ENCODE measurements around the gene DAZAP2. TPM values are rescaled to one million over a fixed set of nuclear protein-coding genes. Genes with fewer than 3 reads are reported as not detected.
A peak's percentile ranks its signal among the peaks of the same experiment; 100 is the strongest.

The DAZAP2 gene
- polyA plus RNA-seq (2013, experiment 1 of 2): 35.9 TPM
- 34.9 TPM for polyA plus RNA-seq (2013, experiment 2 of 2)

GRCh38 chr12:51238510-51239334, at the start of gene DAZAP2:
Gene DAZAP2, plus strand, starts transcription at chr12:51238826. Its CDS starts 82 bp downstream, at chr12:51238908.
- Histone ChIP-seq H2BK15ac (replicated peaks; ENCODE audit: low read depth) (no peak within 1 kb of the TSS), H3K4ac (ENCODE audit: low read depth, low read length) (peak within 1 kb of the TSS; percentile 99), H3K4me2 (ENCODE audit: low read length) (peak within 1 kb of the TSS; percentile 99), H3K23ac (ENCODE audit: low read length) (peak within 1 kb of the TSS; percentile 94), H3K79me2 (ENCODE audit: control insufficient read depth, insufficient read depth, low read length) (peaks cover 7% of the 10 kb centered on the region), H3K18ac (ENCODE audit: low read length) (peak within 1 kb of the TSS; percentile 85), H2BK5ac (ENCODE audit: low read length) (peak within 1 kb of the TSS; percentile 98), H3K79me1 (ENCODE audit: low read length) (peaks cover 2% of the 10 kb centered on the region), H3K9ac (ENCODE audit: low read length) (peak within 1 kb of the TSS; percentile 100), H3K4me3 (ENCODE audit: low read length) (peak within 1 kb of the TSS; percentile 99), H3K27me3 (ENCODE audit: insufficient read depth, low read length, poor library complexity) (no peaks in the 10 kb centered on the region), H2BK120ac (ENCODE audit: low read depth, low read length) (no peak within 1 kb of the TSS), H3K56ac (ENCODE audit: low read length) (peak within 1 kb of the TSS; percentile 100), H2AK5ac (ENCODE audit: low read length) (no peak within 1 kb of the TSS), H3K36me3 (ENCODE audit: control insufficient read depth, insufficient read depth, low read length) (peaks cover 6% of the 10 kb centered on the region), H4K8ac (ENCODE audit: low read depth, low read length) (no peak within 1 kb of the TSS), H3K4me1 (ENCODE audit: control insufficient read depth, low read depth, low read length) (peaks cover 2% of the 10 kb centered on the region), H4K5ac (ENCODE audit: low read length) (peak within 1 kb of the TSS; percentile 44), H3K27ac (ENCODE audit: low read depth, low read length) (peak within 1 kb of the TSS; percentile 94)
- peak; percentile 97 for DNase-seq
- no CpG with 5 or more reads among the region's 70 CpGs for WGBS (ENCODE audit: extremely low coverage, insufficient coverage, low lambda C conversion rate)

GRCh38 chr12:51189790-51190355, 48.8 kb upstream of the DAZAP2 start:
- Histone ChIP-seq H2BK5ac (ENCODE audit: low read length) (no peak overlapping the region), H3K4ac (ENCODE audit: low read depth, low read length) (no peak overlapping the region), H3K4me2 (ENCODE audit: low read length) (no peak overlapping the region), H3K9ac (ENCODE audit: low read length) (no peak overlapping the region), H3K56ac (ENCODE audit: low read length) (no peak overlapping the region), H2AK5ac (ENCODE audit: low read length) (no peak overlapping the region), H3K4me3 (ENCODE audit: low read length) (no peak overlapping the region), H3K27me3 (ENCODE audit: insufficient read depth, low read length, poor library complexity) (no peaks in the 10 kb centered on the region), H2BK15ac (replicated peaks; ENCODE audit: low read depth) (no peak overlapping the region), H3K79me1 (ENCODE audit: low read length) (no peaks in the 10 kb centered on the region), H3K23ac (ENCODE audit: low read length) (no peak overlapping the region), H3K18ac (ENCODE audit: low read length) (no peak overlapping the region), H3K4me1 (ENCODE audit: control insufficient read depth, low read depth, low read length) (no peaks in the 10 kb centered on the region), H4K5ac (ENCODE audit: low read length) (no peak overlapping the region), H4K8ac (ENCODE audit: low read depth, low read length) (no peak overlapping the region), H3K27ac (ENCODE audit: low read depth, low read length) (no peak overlapping the region), H3K79me2 (ENCODE audit: control insufficient read depth, insufficient read depth, low read length) (no peaks in the 10 kb centered on the region), H3K36me3 (ENCODE audit: control insufficient read depth, insufficient read depth, low read length) (no peaks in the 10 kb centered on the region), H2BK120ac (ENCODE audit: low read depth, low read length) (no peak overlapping the region)
- WGBS (ENCODE audit: extremely low coverage, insufficient coverage, low lambda C conversion rate): no CpG with 5 or more reads among the region's 14 CpGs
- no peak for DNase-seq

DNA sequence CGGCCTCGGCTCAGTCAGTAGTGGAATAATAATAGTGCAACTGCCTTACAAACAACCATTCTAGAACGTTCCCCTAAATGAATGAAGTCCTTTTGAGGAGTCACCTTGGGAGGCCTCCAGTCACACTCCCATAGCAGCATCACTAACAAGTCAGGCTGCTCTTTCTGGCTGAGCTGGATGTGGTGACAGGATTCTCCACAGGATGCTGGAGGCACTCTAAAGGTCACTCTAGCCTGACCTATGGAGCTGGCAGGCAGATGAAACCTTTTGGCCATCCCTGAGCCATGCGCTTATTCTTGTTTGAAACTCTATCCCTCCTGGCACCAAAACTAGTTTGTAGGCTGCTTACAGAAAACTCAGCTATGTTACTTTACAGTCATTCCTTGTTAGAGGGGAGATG, 47.8 kb upstream of the DAZAP2 start:
- no peak overlapping the region for H4K8ac ChIP-seq (ENCODE audit: low read depth, low read length)

GRCh38 chr12:51191516-51192283, 46.9 kb upstream of the DAZAP2 start:
- WGBS (ENCODE audit: extremely low coverage, insufficient coverage, low lambda C conversion rate): no CpG with 5 or more reads among the region's 12 CpGs
- Histone ChIP-seq H3K4me1 (ENCODE audit: control insufficient read depth, low read depth, low read length) (no peaks in the 10 kb centered on the region), H3K23ac (ENCODE audit: low read length) (no peak overlapping the region), H4K5ac (ENCODE audit: low read length) (no peak overlapping the region), H3K27me3 (ENCODE audit: insufficient read depth, low read length, poor library complexity) (no peaks in the 10 kb centered on the region), H3K79me1 (ENCODE audit: low read length) (no peaks in the 10 kb centered on the region), H3K79me2 (ENCODE audit: control insufficient read depth, insufficient read depth, low read length) (no peaks in the 10 kb centered on the region), H3K27ac (ENCODE audit: low read depth, low read length) (no peak overlapping the region), H2BK5ac (ENCODE audit: low read length) (no peak overlapping the region), H3K9ac (ENCODE audit: low read length) (no peak overlapping the region), H3K4me2 (ENCODE audit: low read length) (no peak overlapping the region), H2BK15ac (replicated peaks; ENCODE audit: low read depth) (no peak overlapping the region), H2AK5ac (ENCODE audit: low read length) (no peak overlapping the region), H3K18ac (ENCODE audit: low read length) (no peak overlapping the region), H2BK120ac (ENCODE audit: low read depth, low read length) (no peak overlapping the region), H3K36me3 (ENCODE audit: control insufficient read depth, insufficient read depth, low read length) (no peaks in the 10 kb centered on the region), H4K8ac (ENCODE audit: low read depth, low read length) (no peak overlapping the region), H3K56ac (ENCODE audit: low read length) (no peak overlapping the region), H3K4me3 (ENCODE audit: low read length) (no peak overlapping the region), H3K4ac (ENCODE audit: low read depth, low read length) (no peak overlapping the region)
- no peak for DNase-seq

More for the DNA sequence above, 47.8 kb upstream of the DAZAP2 start:
- Histone ChIP-seq H2BK5ac (ENCODE audit: low read length) (no peak overlapping the region), H3K4me2 (ENCODE audit: low read length) (no peak overlapping the region), H3K27me3 (ENCODE audit: insufficient read depth, low read length, poor library complexity) (no peaks in the 10 kb centered on the region), H3K79me2 (ENCODE audit: control insufficient read depth, insufficient read depth, low read length) (no peaks in the 10 kb centered on the region), H3K27ac (ENCODE audit: low read depth, low read length) (no peak overlapping the region), H2BK15ac (replicated peaks; ENCODE audit: low read depth) (no peak overlapping the region), H3K79me1 (ENCODE audit: low read length) (no peaks in the 10 kb centered on the region), H3K18ac (ENCODE audit: low read length) (no peak overlapping the region), H2BK120ac (ENCODE audit: low read depth, low read length) (no peak overlapping the region), H4K5ac (ENCODE audit: low read length) (no peak overlapping the region), H2AK5ac (ENCODE audit: low read length) (no peak overlapping the region), H3K4me3 (ENCODE audit: low read length) (no peak overlapping the region), H3K4ac (ENCODE audit: low read depth, low read length) (no peak overlapping the region), H3K36me3 (ENCODE audit: control insufficient read depth, insufficient read depth, low read length) (no peaks in the 10 kb centered on the region), H3K4me1 (ENCODE audit: control insufficient read depth, low read depth, low read length) (no peaks in the 10 kb centered on the region), H3K9ac (ENCODE audit: low read length) (no peak overlapping the region), H3K56ac (ENCODE audit: low read length) (no peak overlapping the region), H3K23ac (ENCODE audit: low read length) (no peak overlapping the region)
- no peak for DNase-seq
- no CpG with 5 or more reads among the region's 4 CpGs for WGBS (ENCODE audit: extremely low coverage, insufficient coverage, low lambda C conversion rate)

DNA sequence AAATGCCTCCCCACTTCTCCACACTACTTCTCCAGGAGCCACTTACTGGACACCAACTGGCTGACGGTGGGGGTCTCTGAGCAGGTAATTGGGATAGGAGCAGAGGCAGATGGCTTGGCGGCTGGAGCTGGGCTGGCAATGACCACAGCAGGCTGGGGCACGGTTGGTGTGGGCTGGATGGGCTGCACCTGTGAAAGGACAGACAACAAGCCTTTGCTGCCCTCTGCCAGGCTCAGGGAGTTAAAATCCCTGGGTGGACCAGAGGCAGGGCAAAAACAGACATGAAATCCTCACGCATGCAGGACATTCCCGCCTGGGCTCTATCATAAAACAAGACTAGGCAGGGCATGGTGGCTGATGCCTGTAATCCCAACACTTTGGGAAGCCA, 46.3 kb upstream of the DAZAP2 start:
- Histone ChIP-seq H3K9ac (ENCODE audit: low read length) (no peak overlapping the region), H3K27ac (ENCODE audit: low read depth, low read length) (no peak overlapping the region), H4K8ac (ENCODE audit: low read depth, low read length) (no peak overlapping the region), H3K23ac (ENCODE audit: low read length) (no peak overlapping the region), H3K4ac (ENCODE audit: low read depth, low read length) (no peak overlapping the region), H3K79me1 (ENCODE audit: low read length) (no peaks in the 10 kb centered on the region), H3K4me2 (ENCODE audit: low read length) (no peak overlapping the region), H2AK5ac (ENCODE audit: low read length) (no peak overlapping the region), H3K36me3 (ENCODE audit: control insufficient read depth, insufficient read depth, low read length) (no peaks in the 10 kb centered on the region), H2BK5ac (ENCODE audit: low read length) (no peak overlapping the region), H2BK15ac (replicated peaks; ENCODE audit: low read depth) (no peak overlapping the region), H3K56ac (ENCODE audit: low read length) (no peak overlapping the region), H3K18ac (ENCODE audit: low read length) (no peak overlapping the region), H3K79me2 (ENCODE audit: control insufficient read depth, insufficient read depth, low read length) (no peaks in the 10 kb centered on the region), H4K5ac (ENCODE audit: low read length) (no peak overlapping the region), H3K27me3 (ENCODE audit: insufficient read depth, low read length, poor library complexity) (no peaks in the 10 kb centered on the region), H3K4me3 (ENCODE audit: low read length) (no peak overlapping the region), H3K4me1 (ENCODE audit: control insufficient read depth, low read depth, low read length) (no peaks in the 10 kb centered on the region), H2BK120ac (ENCODE audit: low read depth, low read length) (no peak overlapping the region)
- WGBS (ENCODE audit: extremely low coverage, insufficient coverage, low lambda C conversion rate): no CpG with 5 or more reads among the region's 5 CpGs
- DNase-seq: no peak
